Neural progenitor cell (in vitro differentiated cells): ENCODE data around the gene ADD3. TPM values are rescaled to one million over a fixed set of nuclear protein-coding genes. Genes with fewer than 3 reads are reported as not detected.

Experiments used
- DNase-seq: peaks from one replicate; pipeline ENCODE4 v3.0.0-alpha.2; 2016; ENCODE audit warnings: low spot score
- H2AFZ ChIP-seq: fragments of 200-600 bp; sonication (generic); replicated peaks from 2 replicates; pipeline ENCODE4 v1.6.1; 2016; ENCODE audit warnings: antibody characterized with exemption
- H3F3A ChIP-seq: fragments of 200-600 bp; sonication (generic); 2 replicates; pipeline ENCODE4 v1.6.1; 2016; ENCODE audit warnings: antibody characterized with exemption, low read depth
- H3K27ac ChIP-seq: fragments of 200-600 bp; sonication (generic); 2 replicates; pipeline ENCODE4 v1.5.1; 2016; ENCODE audit warnings: mild to moderate bottlenecking
- H3K27me3 ChIP-seq: fragments of 200-600 bp; sonication (generic); 2 replicates; pipeline ENCODE4 v1.6.1; 2016; ENCODE audit warnings: mild to moderate bottlenecking, moderate library complexity
- H3K36me3 ChIP-seq: fragments of 200-600 bp; sonication (generic); 2 replicates; pipeline ENCODE4 v1.5.1; 2016
- H3K4me1 ChIP-seq: fragments of 200-600 bp; sonication (generic); 2 replicates; pipeline ENCODE4 v1.6.1; 2016; ENCODE audit warnings: mixed run types
- H3K4me2 ChIP-seq: fragments of 200-600 bp; sonication (generic); 2 replicates; pipeline ENCODE4 v1.6.1; 2016
- H3K4me3 ChIP-seq: fragments of 200-600 bp; sonication (generic); 2 replicates; pipeline ENCODE4 v1.5.1; 2016
- H3K79me2 ChIP-seq: fragments of 200-600 bp; sonication (generic); 2 replicates; pipeline ENCODE4 v1.6.1; 2016; ENCODE audit warnings: low read depth
- H3K9ac ChIP-seq: fragments of 200-600 bp; sonication (generic); 2 replicates; pipeline ENCODE4 v1.6.1; 2016
- H3K9me3 ChIP-seq: fragments of 200-600 bp; sonication (generic); 2 replicates; pipeline ENCODE4 v1.5.1; 2016; ENCODE audit warnings: low read depth
- H4K20me1 ChIP-seq: fragments of 200-600 bp; sonication (generic); 2 replicates; pipeline ENCODE4 v1.6.1; 2016; ENCODE audit warnings: low read depth
- H3K27ac Mint-ChIP-seq: 3 replicates; pipeline ENCODE4 v1.8.0; 2021; ENCODE audit warnings: mixed read lengths
- H3K27me3 Mint-ChIP-seq: 2 replicates; pipeline ENCODE4 v1.8.0; 2022; ENCODE audit warnings: low read depth, mild to moderate bottlenecking, inconsistent platforms, moderate library complexity, mixed read lengths; ENCODE audit not compliant: insufficient read depth
- H3K36me3 Mint-ChIP-seq: 3 replicates; pipeline ENCODE4 v1.8.0; 2021; ENCODE audit warnings: mixed read lengths
- H3K4me1 Mint-ChIP-seq: 3 replicates; pipeline ENCODE4 v1.8.0; 2021; ENCODE audit warnings: mixed read lengths
- H3K4me3 Mint-ChIP-seq: 3 replicates; pipeline ENCODE4 v1.8.0; 2021; ENCODE audit warnings: mild to moderate bottlenecking, moderate library complexity, mixed read lengths
- H3K9me3 Mint-ChIP-seq: 3 replicates; pipeline ENCODE4 v1.8.0; 2020; ENCODE audit warnings: mixed read lengths
- CTCF ChIP-seq: fragments of 200-600 bp; sonication (generic); IDR thresholded peaks from 2 replicates; pipeline ENCODE4 v1.5.1; 2017; ENCODE audit warnings: antibody characterized with exemption, mild to moderate bottlenecking
- EZH2 ChIP-seq: fragments of 200-600 bp; sonication (generic); IDR thresholded peaks from 2 replicates; pipeline ENCODE4 v1.6.1; 2017; ENCODE audit warnings: antibody characterized with exemption, mild to moderate bottlenecking, moderate library complexity
- EZH2phosphoT487 ChIP-seq: fragments of 200-600 bp; sonication (generic); IDR thresholded peaks from 2 replicates; pipeline ENCODE4 v1.6.1; 2017; ENCODE audit warnings: antibody characterized with exemption
- total RNA-seq: library from RNA; depleted of rRNA; stranded (reverse); fragments of >200 nt; gene quantifications from 2 replicates; pipeline ENCODE4 v1.2.3, GENCODE V29; 2015; ENCODE audit warnings: low replicate concordance

The ADD3 gene
- total RNA-seq, 1 donor from 2014 or later: 345 TPM

- Histone ChIP-seq H3K27me3 (peaks cover 100% of the 10 kb centered on the region), H3K4me1 (peaks cover 28% of the 10 kb centered on the region), H2AFZ (no peak overlapping the region), H3K27ac (no peak overlapping the region), H3K79me2 (no peaks in the 10 kb centered on the region), H3K4me2 (no peak overlapping the region), H3K4me3 (no peak overlapping the region), H3K9ac (no peak overlapping the region), H3K9me3 (no peaks in the 10 kb centered on the region), H3F3A (peaks cover 30% of the 10 kb centered on the region), H3K36me3 (no peaks in the 10 kb centered on the region), H4K20me1 (no peaks in the 10 kb centered on the region)
- no peak overlapping the region for H3K4me3 Mint-ChIP-seq
- peaks cover 31% of the 10 kb centered on the region for H3K4me1 Mint-ChIP-seq
- peaks cover 44% of the 10 kb centered on the region for H3K27me3 Mint-ChIP-seq
- H3K9me3 Mint-ChIP-seq: no peaks in the 10 kb centered on the region
- DNase-seq: no peak
- no peaks in the 10 kb centered on the region for H3K36me3 Mint-ChIP-seq
- TF ChIP-seq EZH2phosphoT487 (no peak), EZH2 (no peak), CTCF (no peak)
- no peak overlapping the region for H3K27ac Mint-ChIP-seq
Observed at GRCh38 chr10:110169586-110169985, 161.8 kb downstream of the ADD3 start.

- H3K4me1 Mint-ChIP-seq: peaks cover 31% of the 10 kb centered on the region
- peak overlapping the region; percentile 69 for H3K4me2 ChIP-seq
- H3K27ac ChIP-seq: no peak overlapping the region
- H3K4me3 ChIP-seq: no peak overlapping the region
- H3K79me2 ChIP-seq: no peaks in the 10 kb centered on the region
- peaks cover 100% of the 10 kb centered on the region for H3K27me3 ChIP-seq
- H3K4me3 Mint-ChIP-seq: peak overlapping the region; percentile 70
- TF ChIP-seq EZH2: no peak
- TF ChIP-seq EZH2phosphoT487: no peak
- TF ChIP-seq CTCF: no peak
- no peaks in the 10 kb centered on the region for H3K9me3 ChIP-seq
- peak; percentile 27 for DNase-seq
- peaks cover 30% of the 10 kb centered on the region for H3F3A ChIP-seq
- no peak overlapping the region for H3K9ac ChIP-seq
- H2AFZ ChIP-seq: no peak overlapping the region
- no peaks in the 10 kb centered on the region for H4K20me1 ChIP-seq
- H3K27ac Mint-ChIP-seq: no peak overlapping the region
- H3K9me3 Mint-ChIP-seq: no peaks in the 10 kb centered on the region
- H3K36me3 ChIP-seq: no peaks in the 10 kb centered on the region
- peaks cover 49% of the 10 kb centered on the region for H3K27me3 Mint-ChIP-seq
- H3K36me3 Mint-ChIP-seq: no peaks in the 10 kb centered on the region
- peaks cover 28% of the 10 kb centered on the region for H3K4me1 ChIP-seq
Observed at GRCh38 chr10:110170142-110170971, 162.6 kb downstream of the ADD3 start.

GRCh38 chr10:110171032-110171431 lies 163.2 kb downstream of the ADD3 start:
- Histone ChIP-seq H3K79me2 (no peaks in the 10 kb centered on the region), H3K4me1 (peaks cover 34% of the 10 kb centered on the region), H4K20me1 (no peaks in the 10 kb centered on the region), H3K9me3 (no peaks in the 10 kb centered on the region), H3F3A (peaks cover 30% of the 10 kb centered on the region), H3K27me3 (peaks cover 100% of the 10 kb centered on the region), H3K4me2 (peak overlapping the region; percentile 69), H2AFZ (no peak overlapping the region), H3K36me3 (no peaks in the 10 kb centered on the region), H3K9ac (no peak overlapping the region), H3K27ac (no peak overlapping the region), H3K4me3 (no peak overlapping the region)
- no peaks in the 10 kb centered on the region for H3K36me3 Mint-ChIP-seq
- H3K27ac Mint-ChIP-seq: no peak overlapping the region
- H3K4me3 Mint-ChIP-seq: no peak overlapping the region
- peaks cover 31% of the 10 kb centered on the region for H3K4me1 Mint-ChIP-seq
- TF ChIP-seq EZH2 (no peak), CTCF (no peak), EZH2phosphoT487 (no peak)
- peak; percentile 39 for DNase-seq
- H3K27me3 Mint-ChIP-seq: peaks cover 48% of the 10 kb centered on the region
- no peaks in the 10 kb centered on the region for H3K9me3 Mint-ChIP-seq
